ENCODE measurements around the gene SPAG6.

- TF ChIP-seq RCOR1 (IDR thresholded peaks at IDR 0.05; ENCODE audit: borderline replicate concordance in 1 of 2, low read depth in 2 of 2, low read length in 2 of 2) (no peak), EZH2 (IDR thresholded peaks at IDR 0.05; ENCODE audit: borderline replicate concordance, low read depth, low read length) (no peak), STAT6 (CRISPR knock-in tag; IDR thresholded peaks at IDR 0.05) (no peak), ELK1 (CRISPR knock-in tag; IDR thresholded peaks at IDR 0.05) (no peak), ZNF408 (CRISPR knock-in tag; IDR thresholded peaks at IDR 0.05; ENCODE audit: low read depth) (no peak), ZNF609 (CRISPR knock-in tag; IDR thresholded peaks at IDR 0.05; ENCODE audit: borderline replicate concordance) (no peak), KDM4B (IDR thresholded peaks at IDR 0.05; ENCODE audit: borderline replicate concordance in 2 of 2, low read depth in 1 of 2) (no peak)
Observed at GRCh38 chr10:22426653-22427052, 81.4 kb downstream of the SPAG6 start.
